ENCODE measurements around the gene HOGA1.

The HOGA1 gene

DNA sequence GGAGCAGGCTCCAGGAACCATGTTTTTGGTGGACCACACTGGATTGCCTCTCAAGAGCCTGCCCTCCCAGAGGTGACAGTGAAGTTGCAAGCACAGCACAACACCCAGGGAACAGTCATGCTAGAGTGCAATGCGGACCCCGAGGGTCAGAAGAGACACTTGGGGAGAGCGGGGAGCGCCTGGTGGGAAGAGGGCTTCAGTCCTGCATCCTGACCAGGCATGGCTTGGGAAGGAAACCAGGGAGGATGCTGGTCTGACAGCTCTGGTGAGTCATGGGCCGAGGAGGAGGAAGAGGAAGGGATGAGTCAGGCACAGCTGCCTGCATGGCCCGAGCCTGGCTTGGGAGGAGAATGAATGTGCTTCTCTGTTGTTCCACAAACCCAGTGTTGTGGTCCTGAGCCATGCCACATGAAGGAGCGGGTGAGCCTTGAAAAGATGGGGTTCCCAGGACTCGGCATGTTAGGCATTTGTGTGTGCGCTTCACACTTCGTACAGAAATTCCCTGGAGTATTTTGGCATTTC, 41.1 kb upstream of the HOGA1 start:
- Histone ChIP-seq H3K9ac (ENCODE audit: low read length in 5 of 5) (peak overlapping the region in 4 of 5 donors; percentile 17 to 61 (median 42)), H3K4me3 (ENCODE audit: low read depth in 1 of 5, low read length in 5 of 5) (peak overlapping the region in 2 of 5 donors; percentile 14 to 33), H3K4me1 (ENCODE audit: control insufficient read depth in 5 of 5, insufficient read depth in 5 of 5, low read length in 5 of 5) (peaks cover 20 to 82% (median 55%) of the 10 kb centered on the region in 5 donors)

DNA sequence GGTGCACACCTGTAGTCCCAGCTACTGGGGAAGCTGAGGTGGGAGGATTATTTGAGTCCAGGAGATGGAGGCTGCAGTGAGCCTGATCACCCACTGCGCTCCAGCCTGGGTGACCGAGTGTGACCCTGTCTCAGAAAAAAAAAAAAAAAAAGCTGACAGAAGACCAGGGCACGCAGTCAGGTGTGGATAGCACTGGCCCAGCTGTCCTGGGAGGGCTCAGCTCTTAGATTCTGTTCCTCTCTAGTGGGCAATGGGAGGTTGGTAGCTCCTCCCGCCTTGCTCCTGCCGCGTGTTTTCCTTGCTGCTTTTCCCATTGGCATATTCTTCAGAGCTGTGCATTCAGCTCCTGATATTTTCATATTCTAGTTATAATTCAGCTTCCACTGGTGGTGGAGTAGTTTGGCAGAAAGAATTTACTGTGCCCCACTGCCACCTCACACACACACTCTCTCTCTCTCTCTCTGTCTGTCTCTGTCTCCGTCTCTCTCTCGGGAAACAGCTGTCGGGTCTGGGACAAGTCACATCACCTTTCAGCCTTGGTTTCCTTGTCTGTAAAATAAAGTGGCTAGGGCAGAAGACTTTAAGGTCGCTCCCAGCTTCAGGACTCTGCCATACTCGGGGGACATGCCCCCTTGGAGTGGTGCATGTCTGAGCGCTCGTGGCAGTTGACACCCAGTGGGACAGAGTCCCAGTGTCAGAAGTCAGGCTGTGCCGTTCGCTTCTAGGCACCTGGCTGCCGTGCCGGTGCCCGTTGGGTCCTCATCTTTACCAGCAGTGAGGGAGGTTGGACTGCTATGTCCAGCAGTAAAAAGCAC, 37.5 kb upstream of the HOGA1 start:
- Histone ChIP-seq H3K27ac (ENCODE audit: low read depth, low read length) (no peak overlapping the region), H3K4me3 (ENCODE audit: low read depth in 1 of 5, low read length in 5 of 5) (no peak overlapping the region), H3K9ac (ENCODE audit: low read length in 5 of 5) (no peak overlapping the region), H3K36me3 (ENCODE audit: control insufficient read depth in 5 of 5, insufficient read depth in 5 of 5, low read length in 5 of 5) (no peaks in the 10 kb centered on the region), H3K4me1 (ENCODE audit: control insufficient read depth in 5 of 5, insufficient read depth in 5 of 5, low read length in 5 of 5) (peaks cover 16 to 57% (median 29%) of the 10 kb centered on the region in 5 donors), H3K27me3 (ENCODE audit: control insufficient read depth in 5 of 5, insufficient read depth in 4 of 5, low read length in 5 of 5) (peaks cover 0 to 2% (median 0%) of the 10 kb centered on the region in 5 donors), H3K9me3 (ENCODE audit: control insufficient read depth in 5 of 5, low read length in 5 of 5) (no peaks in the 10 kb centered on the region)

More for the DNA sequence above, 41.1 kb upstream of the HOGA1 start:
- Histone ChIP-seq H3K27ac (ENCODE audit: low read depth, low read length) (peak overlapping the region; percentile 98), H3K36me3 (ENCODE audit: control insufficient read depth in 5 of 5, insufficient read depth in 5 of 5, low read length in 5 of 5) (no peaks in the 10 kb centered on the region), H3K27me3 (ENCODE audit: control insufficient read depth in 5 of 5, insufficient read depth in 4 of 5, low read length in 5 of 5) (peaks cover 0 to 2% (median 0%) of the 10 kb centered on the region in 5 donors), H3K9me3 (ENCODE audit: control insufficient read depth in 5 of 5, low read length in 5 of 5) (no peaks in the 10 kb centered on the region)

DNA sequence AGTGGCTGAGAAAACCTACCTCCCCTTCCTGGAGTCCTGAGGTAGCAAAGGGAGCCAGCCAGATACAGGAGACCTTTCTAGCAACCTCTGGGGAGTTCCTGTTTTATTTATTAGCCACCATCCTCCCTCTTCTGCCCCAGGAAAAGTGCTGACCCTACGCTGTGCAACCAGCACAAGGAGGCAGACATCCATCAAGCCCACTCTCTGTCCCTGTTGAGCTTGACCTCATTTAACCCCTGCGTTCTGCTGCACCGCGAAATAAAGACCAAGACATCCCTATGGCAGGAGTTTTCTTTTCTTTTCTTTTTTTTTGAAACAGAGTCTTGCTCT, 37.0 kb upstream of the HOGA1 start:
- Histone ChIP-seq H3K9ac (ENCODE audit: low read length in 5 of 5) (no peak overlapping the region), H3K27ac (ENCODE audit: low read depth, low read length) (no peak overlapping the region), H3K27me3 (ENCODE audit: control insufficient read depth in 5 of 5, insufficient read depth in 4 of 5, low read length in 5 of 5) (peaks cover 0 to 2% (median 0%) of the 10 kb centered on the region in 5 donors), H3K4me1 (ENCODE audit: control insufficient read depth in 5 of 5, insufficient read depth in 5 of 5, low read length in 5 of 5) (peaks cover 14 to 51% (median 24%) of the 10 kb centered on the region in 5 donors), H3K4me3 (ENCODE audit: low read depth in 1 of 5, low read length in 5 of 5) (no peak overlapping the region), H3K9me3 (ENCODE audit: control insufficient read depth in 5 of 5, low read length in 5 of 5) (no peaks in the 10 kb centered on the region), H3K36me3 (ENCODE audit: control insufficient read depth in 5 of 5, insufficient read depth in 5 of 5, low read length in 5 of 5) (no peaks in the 10 kb centered on the region)

DNA sequence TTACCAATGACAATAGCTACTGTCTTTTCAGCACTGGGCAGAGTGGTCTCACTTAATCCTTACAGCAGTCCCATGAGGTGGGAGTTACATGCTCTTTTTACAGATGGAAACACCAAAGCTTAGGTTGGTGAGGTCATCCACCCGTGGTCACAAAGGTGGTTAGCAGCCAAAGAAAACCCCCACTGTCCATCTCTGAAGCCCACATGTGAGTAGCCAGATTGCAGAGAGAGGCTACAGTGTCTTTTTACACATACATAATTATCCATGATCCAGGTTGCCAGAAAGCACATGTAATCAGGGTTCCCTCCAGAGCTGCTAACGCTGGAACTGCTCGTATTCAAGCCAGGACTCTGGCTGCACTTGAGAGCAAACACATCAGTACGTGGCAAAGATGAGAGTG, 36.2 kb upstream of the HOGA1 start:
- peaks cover 7 to 44% (median 17%) of the 10 kb centered on the region in 5 donors for H3K4me1 ChIP-seq (ENCODE audit: control insufficient read depth in 5 of 5, insufficient read depth in 5 of 5, low read length in 5 of 5)
- no peak overlapping the region for H3K9ac ChIP-seq (ENCODE audit: low read length in 5 of 5)
- H3K27ac ChIP-seq (ENCODE audit: low read depth, low read length) = no peak overlapping the region
- H3K4me3 ChIP-seq (ENCODE audit: low read depth in 1 of 5, low read length in 5 of 5) = no peak overlapping the region
- no peaks in the 10 kb centered on the region for H3K36me3 ChIP-seq (ENCODE audit: control insufficient read depth in 5 of 5, insufficient read depth in 5 of 5, low read length in 5 of 5)
- H3K27me3 ChIP-seq (ENCODE audit: control insufficient read depth in 5 of 5, insufficient read depth in 4 of 5, low read length in 5 of 5) = no peaks in the 10 kb centered on the region
- no peaks in the 10 kb centered on the region for H3K9me3 ChIP-seq (ENCODE audit: control insufficient read depth in 5 of 5, low read length in 5 of 5)

DNA sequence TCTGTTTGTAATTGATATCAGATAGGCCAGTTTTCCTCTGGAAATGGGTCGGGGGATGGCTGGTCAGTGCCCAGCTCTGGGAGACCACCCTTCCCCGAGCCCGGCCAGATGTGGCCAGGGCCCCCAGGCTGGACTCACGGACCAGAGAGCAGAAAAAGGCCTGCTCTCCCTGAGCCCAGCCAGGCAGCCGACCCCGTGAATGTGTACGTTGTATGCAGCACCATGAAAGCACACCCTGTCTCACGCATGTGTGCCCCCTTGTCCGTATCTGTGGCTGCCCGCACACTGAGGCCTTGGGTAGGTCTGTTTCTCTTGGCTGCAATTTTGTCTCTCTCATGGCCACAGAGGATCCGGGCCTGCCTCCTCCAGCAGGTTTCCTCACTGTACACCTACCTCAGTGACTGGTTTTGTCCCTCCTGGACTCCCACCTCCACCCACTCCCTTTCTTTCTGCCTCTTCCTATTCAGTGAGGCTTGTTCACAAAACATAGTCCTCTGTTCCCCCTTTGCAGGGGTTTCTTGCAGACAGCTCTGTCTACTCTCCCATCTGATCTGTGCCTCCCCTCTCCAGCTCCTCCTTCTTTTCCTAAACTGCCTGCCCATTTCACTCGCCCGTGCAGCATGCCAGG, 35.2 kb upstream of the HOGA1 start:
- Histone ChIP-seq H3K9me3 (ENCODE audit: control insufficient read depth in 5 of 5, low read length in 5 of 5) (no peaks in the 10 kb centered on the region), H3K27ac (ENCODE audit: low read depth, low read length) (no peak overlapping the region), H3K36me3 (ENCODE audit: control insufficient read depth in 5 of 5, insufficient read depth in 5 of 5, low read length in 5 of 5) (no peaks in the 10 kb centered on the region), H3K4me3 (ENCODE audit: low read depth in 1 of 5, low read length in 5 of 5) (no peak overlapping the region), H3K9ac (ENCODE audit: low read length in 5 of 5) (no peak overlapping the region), H3K27me3 (ENCODE audit: control insufficient read depth in 5 of 5, insufficient read depth in 4 of 5, low read length in 5 of 5) (no peaks in the 10 kb centered on the region), H3K4me1 (ENCODE audit: control insufficient read depth in 5 of 5, insufficient read depth in 5 of 5, low read length in 5 of 5) (peaks cover 3 to 45% (median 14%) of the 10 kb centered on the region in 5 donors)

DNA sequence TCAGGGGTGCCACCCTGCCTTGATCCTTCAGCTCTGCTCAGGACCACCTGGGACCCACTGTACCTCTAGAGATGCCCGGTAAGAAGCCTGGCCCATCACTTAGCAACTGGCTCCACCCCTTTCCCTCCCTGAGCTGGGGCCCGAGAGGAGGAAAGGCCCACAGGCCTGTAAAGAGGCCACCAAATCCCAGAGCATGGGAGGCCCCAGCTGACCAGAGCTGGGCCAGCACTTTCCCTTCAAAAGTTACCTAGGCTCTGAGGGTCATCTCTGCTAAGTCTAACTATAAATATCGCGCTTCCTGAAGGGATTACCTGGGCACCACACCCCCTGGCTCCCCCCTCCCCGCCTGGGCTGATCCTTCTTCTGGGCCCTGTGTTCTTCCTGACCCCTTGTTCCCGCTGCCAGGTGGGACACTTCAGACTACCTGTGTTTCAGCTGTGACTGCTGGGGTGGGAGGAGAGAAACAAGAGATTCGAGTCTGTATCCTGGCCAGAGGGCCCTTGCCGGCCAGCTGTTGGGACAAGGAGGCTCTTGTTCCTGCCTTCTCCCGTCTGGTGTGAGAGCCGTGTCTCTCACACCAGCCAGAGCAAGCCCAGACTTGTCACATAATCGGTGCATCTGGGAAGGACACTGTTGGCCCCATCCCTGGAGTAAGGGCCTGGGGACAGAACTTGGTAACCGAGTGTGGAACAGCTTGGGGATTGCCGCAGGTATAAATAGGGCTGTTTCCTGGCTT, 34.4 kb upstream of the HOGA1 start:
- peak overlapping the region; percentile 50 for H3K27ac ChIP-seq (ENCODE audit: low read depth, low read length)
- no peaks in the 10 kb centered on the region for H3K36me3 ChIP-seq (ENCODE audit: control insufficient read depth in 5 of 5, insufficient read depth in 5 of 5, low read length in 5 of 5)
- H3K4me1 ChIP-seq (ENCODE audit: control insufficient read depth in 5 of 5, insufficient read depth in 5 of 5, low read length in 5 of 5) = peaks cover 3 to 45% (median 14%) of the 10 kb centered on the region in 5 donors
- H3K4me3 ChIP-seq (ENCODE audit: low read depth in 1 of 5, low read length in 5 of 5) = no peak overlapping the region
- H3K9ac ChIP-seq (ENCODE audit: low read length in 5 of 5) = peak overlapping the region in 4 of 5 donors; percentile 17 to 76 (median 41)
- H3K9me3 ChIP-seq (ENCODE audit: control insufficient read depth in 5 of 5, low read length in 5 of 5) = no peaks in the 10 kb centered on the region
- no peaks in the 10 kb centered on the region for H3K27me3 ChIP-seq (ENCODE audit: control insufficient read depth in 5 of 5, insufficient read depth in 4 of 5, low read length in 5 of 5)

DNA sequence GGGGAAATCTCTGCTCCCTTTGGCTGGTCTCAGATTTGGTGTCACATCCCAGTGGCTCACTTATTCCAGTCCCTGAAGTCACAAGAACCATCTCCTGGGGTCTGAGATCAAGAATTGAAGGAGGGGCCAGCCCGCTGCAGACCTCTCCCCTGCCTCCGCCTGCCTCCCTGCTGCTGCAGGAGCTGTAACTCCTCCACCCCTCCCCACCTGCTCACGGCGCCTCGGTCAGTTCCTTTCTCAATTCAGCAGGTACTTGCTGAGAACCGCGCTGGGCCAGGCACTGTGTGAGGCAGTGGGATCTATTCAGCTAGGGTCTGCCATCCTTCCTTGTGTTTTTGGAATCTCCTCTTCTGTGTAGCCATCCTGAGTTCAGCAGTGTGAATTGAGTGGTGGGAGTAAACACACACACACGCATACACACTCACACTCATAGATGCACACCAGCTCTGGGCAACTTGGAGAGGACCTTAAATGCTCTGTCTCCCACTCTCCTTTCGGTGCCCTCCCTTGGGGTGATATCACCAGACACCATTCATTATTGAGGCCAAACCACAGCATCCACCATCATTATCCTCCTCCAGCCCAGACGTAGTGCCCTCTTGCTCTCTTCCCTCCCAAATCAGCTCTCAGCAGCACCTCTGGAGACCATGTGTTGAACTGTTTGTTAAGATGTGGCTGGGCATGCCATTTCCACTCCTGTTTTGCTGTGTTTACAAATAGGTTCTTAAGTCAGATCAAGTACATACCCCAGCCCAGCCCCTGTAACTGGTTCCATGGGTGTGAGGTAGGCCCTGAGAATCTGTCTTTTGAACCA, 33.6 kb upstream of the HOGA1 start:
- Histone ChIP-seq H3K36me3 (ENCODE audit: control insufficient read depth in 5 of 5, insufficient read depth in 5 of 5, low read length in 5 of 5) (no peaks in the 10 kb centered on the region), H3K27ac (ENCODE audit: low read depth, low read length) (peak overlapping the region; percentile 50), H3K27me3 (ENCODE audit: control insufficient read depth in 5 of 5, insufficient read depth in 4 of 5, low read length in 5 of 5) (no peaks in the 10 kb centered on the region), H3K4me3 (ENCODE audit: low read depth in 1 of 5, low read length in 5 of 5) (no peak overlapping the region), H3K4me1 (ENCODE audit: control insufficient read depth in 5 of 5, insufficient read depth in 5 of 5, low read length in 5 of 5) (peaks cover 3 to 42% (median 14%) of the 10 kb centered on the region in 5 donors), H3K9me3 (ENCODE audit: control insufficient read depth in 5 of 5, low read length in 5 of 5) (no peaks in the 10 kb centered on the region), H3K9ac (ENCODE audit: low read length in 5 of 5) (peak overlapping the region in 2 of 5 donors; percentile 44 to 76)

DNA sequence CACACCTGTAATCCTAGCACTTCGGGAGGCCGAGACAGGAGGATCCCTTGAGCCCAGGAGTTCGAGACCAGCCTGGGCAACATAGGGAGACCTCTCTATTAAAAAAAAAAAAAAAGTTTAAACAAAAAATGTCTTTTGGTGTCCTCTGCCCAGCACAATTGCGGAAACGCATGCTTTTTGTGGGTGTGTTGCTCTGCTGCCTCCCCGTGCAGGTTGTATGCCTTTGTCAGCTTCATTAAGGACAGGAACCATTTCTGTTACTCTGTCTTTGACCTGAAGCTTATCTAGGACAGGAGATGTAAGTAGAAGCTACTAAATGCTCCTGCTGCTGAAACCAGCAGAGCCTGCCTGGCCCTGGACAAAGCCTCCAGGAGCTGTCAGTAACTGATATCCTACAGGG, 32.9 kb upstream of the HOGA1 start:
- Histone ChIP-seq H3K36me3 (ENCODE audit: control insufficient read depth in 5 of 5, insufficient read depth in 5 of 5, low read length in 5 of 5) (no peaks in the 10 kb centered on the region), H3K4me1 (ENCODE audit: control insufficient read depth in 5 of 5, insufficient read depth in 5 of 5, low read length in 5 of 5) (peaks cover 3 to 35% (median 14%) of the 10 kb centered on the region in 5 donors), H3K9me3 (ENCODE audit: control insufficient read depth in 5 of 5, low read length in 5 of 5) (no peaks in the 10 kb centered on the region), H3K9ac (ENCODE audit: low read length in 5 of 5) (no peak overlapping the region), H3K4me3 (ENCODE audit: low read depth in 1 of 5, low read length in 5 of 5) (no peak overlapping the region), H3K27ac (ENCODE audit: low read depth, low read length) (no peak overlapping the region), H3K27me3 (ENCODE audit: control insufficient read depth in 5 of 5, insufficient read depth in 4 of 5, low read length in 5 of 5) (no peaks in the 10 kb centered on the region)

DNA sequence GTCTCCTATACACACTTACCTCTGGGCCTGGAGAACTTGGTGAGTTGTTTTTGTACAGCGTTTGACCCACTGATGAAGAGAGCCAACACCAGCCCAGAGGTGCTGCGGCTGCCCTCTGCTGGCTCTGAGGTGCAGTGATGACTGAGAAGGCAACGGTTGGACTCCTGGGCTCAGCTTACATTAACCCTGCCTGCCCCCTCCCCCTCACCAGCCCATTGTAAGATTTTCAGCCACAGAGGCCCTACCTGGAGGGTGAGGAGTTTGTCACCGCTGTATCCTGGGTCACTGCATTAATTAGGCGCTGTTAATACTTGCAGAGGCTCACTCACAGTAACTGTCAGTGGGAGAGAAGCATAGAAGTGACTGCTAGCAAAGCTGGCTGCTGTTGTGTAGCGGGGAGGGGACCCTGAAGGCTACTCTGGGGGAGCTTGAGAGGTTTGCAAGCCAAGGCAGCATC, 30.6 kb upstream of the HOGA1 start:
- no peaks in the 10 kb centered on the region for H3K36me3 ChIP-seq (ENCODE audit: control insufficient read depth in 5 of 5, insufficient read depth in 5 of 5, low read length in 5 of 5)
- H3K27ac ChIP-seq (ENCODE audit: low read depth, low read length) = no peak overlapping the region
- H3K4me1 ChIP-seq (ENCODE audit: control insufficient read depth in 5 of 5, insufficient read depth in 5 of 5, low read length in 5 of 5) = peaks cover 2 to 17% (median 9%) of the 10 kb centered on the region in 5 donors
- H3K4me3 ChIP-seq (ENCODE audit: low read depth in 1 of 5, low read length in 5 of 5) = peak overlapping the region in 1 of 5 donors; percentile 9
- H3K9me3 ChIP-seq (ENCODE audit: control insufficient read depth in 5 of 5, low read length in 5 of 5) = no peaks in the 10 kb centered on the region
- H3K27me3 ChIP-seq (ENCODE audit: control insufficient read depth in 5 of 5, insufficient read depth in 4 of 5, low read length in 5 of 5) = no peaks in the 10 kb centered on the region
- no peak overlapping the region for H3K9ac ChIP-seq (ENCODE audit: low read length in 5 of 5)

Data from subcutaneous abdominal adipose tissue (tissue), 5 donors.